ENCODE results near the gene RASSF3. TPM values are rescaled to one million over a fixed set of nuclear protein-coding genes. Genes with fewer than 3 reads are reported as not detected.
"Not testable (repeated sequence)": the region's sequence is repeated elsewhere in the genome, so short reads cannot be mapped to it uniquely, and the experiment has no call there.

Gene RASSF3
- total RNA-seq, 1 experiment from 2014 or later = 107 TPM

DNA sequence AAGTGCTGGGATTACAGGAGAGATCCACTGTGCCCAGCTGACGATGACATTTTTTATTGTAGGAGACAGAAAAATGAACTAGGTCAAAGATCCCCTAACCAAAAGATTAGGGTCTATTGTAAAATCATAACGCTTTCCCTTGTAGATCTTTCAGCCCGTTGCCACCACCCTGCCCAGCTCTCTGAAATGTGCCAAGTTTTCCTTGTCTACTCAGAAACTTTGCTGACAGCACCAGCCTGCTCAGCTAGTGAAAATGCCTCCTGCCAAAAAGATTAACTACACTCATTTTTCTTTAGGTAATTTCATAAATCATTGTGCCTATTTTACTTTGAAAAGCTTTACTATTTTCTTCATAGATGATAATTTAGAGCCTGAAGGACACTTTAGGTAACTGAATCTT is 28.2 kb upstream of the RASSF3 start:
- H3K4me3 ChIP-seq (ENCODE audit: low read depth in 2 of 2, low read length in 2 of 2) = no peak overlapping the region
- H3K36me3 ChIP-seq (ENCODE audit: control insufficient read depth, insufficient read depth, low read length) = no peaks in the 10 kb centered on the region
- ATAC-seq = no peak
- ChIA-PET CTCF (no interaction called here), POLR2A (no interaction called here)
- TF ChIP-seq POLR2AphosphoS5 (IDR thresholded peaks at IDR 0.05; ENCODE audit: low read depth, low read length) = no peak
- no peak for TF ChIP-seq CTCF (IDR thresholded peaks at IDR 0.05)
- TF ChIP-seq SIN3A (IDR thresholded peaks at IDR 0.05; ENCODE audit: borderline replicate concordance, insufficient read depth, low read depth, low read length) = no peak
- no peak for TF ChIP-seq REST (IDR thresholded peaks at IDR 0.05; ENCODE audit: insufficient read depth in 1 of 2, low read depth in 2 of 2, low read length in 1 of 2)
- TF ChIP-seq TCF7L2 (IDR thresholded peaks at IDR 0.05; ENCODE audit: low read depth, low read length) = no peak
- no peaks in the 10 kb centered on the region for H3K9me3 ChIP-seq (ENCODE audit: control insufficient read depth, insufficient read depth, low read depth, low read length)
- no peak overlapping the region for H3K27ac ChIP-seq (ENCODE audit: low read length)
- no TSS peak for BruUV-seq (replicated peaks)
- in situ Hi-C loops (cut with HindIII; ENCODE audit: low pct_unique_long_range_greater_than_20kb, low sequenced_read_pairs) = no loop called here
- no peak for DNase-seq (ENCODE audit: low read depth, low spot score)
- intact Hi-C loops (cut with micrococcal nuclease; ENCODE audit: unreplicated experiment) = no loop called here
- no peaks in the 10 kb centered on the region; the same call in 1 of the 2 replicates for H3K4me1 ChIP-seq (ENCODE audit: control insufficient read depth, insufficient read depth, low read length)
- no peaks in the 10 kb centered on the region for H3K27me3 ChIP-seq (ENCODE audit: control insufficient read depth, insufficient read depth, low read length)

DNA sequence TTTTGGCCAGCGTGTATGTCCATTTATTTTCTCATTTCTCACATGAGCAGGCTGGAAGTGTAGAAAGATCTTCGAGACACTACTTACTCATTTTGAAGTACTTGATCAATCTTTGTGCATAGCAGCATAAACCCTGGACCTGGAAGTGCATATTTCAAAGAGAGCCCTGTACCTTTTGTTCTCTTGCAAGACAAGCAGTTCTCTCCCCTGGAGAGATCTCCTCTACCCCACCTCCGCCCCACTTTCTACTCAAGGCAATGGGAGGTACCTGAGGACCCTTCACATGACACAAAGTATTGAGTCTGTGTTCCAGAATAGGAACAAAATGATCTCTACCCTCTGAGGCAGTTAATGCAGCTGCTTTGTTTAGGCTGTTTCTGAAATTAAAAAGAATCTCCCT is 27.4 kb upstream of the RASSF3 start:
- intact Hi-C loops (cut with micrococcal nuclease; ENCODE audit: unreplicated experiment) (no loop called here), in situ Hi-C loops (cut with HindIII; ENCODE audit: low pct_unique_long_range_greater_than_20kb, low sequenced_read_pairs) (no loop called here)
- DNase-seq (ENCODE audit: low read depth, low spot score) (no peak), ATAC-seq (no peak)
- Histone ChIP-seq H3K27ac (ENCODE audit: low read length) (no peak overlapping the region), H3K4me3 (ENCODE audit: low read depth in 2 of 2, low read length in 2 of 2) (no peak overlapping the region), H3K36me3 (ENCODE audit: control insufficient read depth, insufficient read depth, low read length) (no peaks in the 10 kb centered on the region), H3K27me3 (ENCODE audit: control insufficient read depth, insufficient read depth, low read length) (no peaks in the 10 kb centered on the region), H3K9me3 (ENCODE audit: control insufficient read depth, insufficient read depth, low read depth, low read length) (no peaks in the 10 kb centered on the region), H3K4me1 (ENCODE audit: control insufficient read depth, insufficient read depth, low read length) (no peaks in the 10 kb centered on the region; the same call in 1 of the 2 replicates)
- TF ChIP-seq TCF7L2 (IDR thresholded peaks at IDR 0.05; ENCODE audit: low read depth, low read length) (no peak), CTCF (IDR thresholded peaks at IDR 0.05) (no peak), REST (IDR thresholded peaks at IDR 0.05; ENCODE audit: insufficient read depth in 1 of 2, low read depth in 2 of 2, low read length in 1 of 2) (no peak), POLR2AphosphoS5 (IDR thresholded peaks at IDR 0.05; ENCODE audit: low read depth, low read length) (no peak), SIN3A (IDR thresholded peaks at IDR 0.05; ENCODE audit: borderline replicate concordance, insufficient read depth, low read depth, low read length) (no peak)
- ChIA-PET POLR2A (no interaction called here), CTCF (no interaction called here)
- BruUV-seq (replicated peaks) = no TSS peak

DNA sequence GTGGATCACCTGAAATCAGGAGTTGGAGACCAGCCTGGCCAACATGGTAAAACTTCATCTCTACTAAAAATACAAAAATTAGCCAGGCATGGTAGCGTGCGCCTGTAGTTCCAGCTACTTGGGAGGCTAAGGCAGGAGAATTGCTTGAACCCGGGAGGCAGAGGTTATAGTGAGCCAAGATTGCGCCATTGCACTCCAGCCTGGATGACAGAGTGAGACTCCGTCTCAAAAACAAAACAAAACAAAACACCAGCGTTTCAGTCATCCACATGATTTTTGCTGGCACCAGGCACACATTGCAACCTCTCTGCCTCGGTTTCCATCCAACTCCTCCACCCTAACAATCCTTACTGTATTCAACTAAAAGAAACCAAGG is 26.9 kb upstream of the RASSF3 start:
- DNase-seq (ENCODE audit: low read depth, low spot score); H3K4me1 ChIP-seq (ENCODE audit: control insufficient read depth, insufficient read depth, low read length); BruUV-seq (replicated peaks); H3K27me3 ChIP-seq (ENCODE audit: control insufficient read depth, insufficient read depth, low read length); intact Hi-C loops (cut with micrococcal nuclease; ENCODE audit: unreplicated experiment); ATAC-seq; in situ Hi-C loops (cut with HindIII; ENCODE audit: low pct_unique_long_range_greater_than_20kb, low sequenced_read_pairs); H3K36me3 ChIP-seq (ENCODE audit: control insufficient read depth, insufficient read depth, low read length); H3K4me3 ChIP-seq (ENCODE audit: low read depth in 2 of 2, low read length in 2 of 2); H3K9me3 ChIP-seq (ENCODE audit: control insufficient read depth, insufficient read depth, low read depth, low read length); H3K27ac ChIP-seq (ENCODE audit: low read length); CTCF ChIA-PET: not testable (repeated sequence)
- POLR2A ChIA-PET = interaction anchor here (0.8 kb wide), 1 partner anchor 10 kb away, joined by 3 read pairs; no protein-coding TSS in a partner anchor

Measured in Panc1 (cell line).